Liver (tissue), 9 donors: ENCODE measurements around the gene CYLD. TPM values are rescaled to one million over a fixed set of nuclear protein-coding genes. Genes with fewer than 3 reads are reported as not detected.

Source experiments
- DNase-seq: peaks from one replicate; pipeline ENCODE4 v3.0.0-alpha.2; 2017; ENCODE audit warnings: low spot score
- H3K27ac ChIP-seq, 2 donors: one replicate each; pipeline ENCODE4 v1.7.0; 2013; ENCODE audit warnings: inconsistent platforms in 2 of 2, low read length in 2 of 2, control low read depth in 1 of 2, low read depth in 1 of 2, mild to moderate bottlenecking in 1 of 2
- H3K27me3 ChIP-seq, 4 donors: one replicate each; pipeline versions ENCODE4 v1.6.1 to v1.7.0; 2013; ENCODE audit warnings: low read length in 3 of 4, inconsistent platforms in 1 of 4, mild to moderate bottlenecking in 1 of 4, moderate library complexity in 1 of 4; ENCODE audit not compliant: control insufficient read depth in 4 of 4, insufficient read depth in 4 of 4
- H3K36me3 ChIP-seq, 4 donors: one replicate each; pipeline versions ENCODE4 v1.6.1 to v1.7.0; 2013; ENCODE audit warnings: low read length in 3 of 4, mild to moderate bottlenecking in 3 of 4, low read depth in 1 of 4, moderate library complexity in 1 of 4; ENCODE audit not compliant: control insufficient read depth in 4 of 4, insufficient read depth in 3 of 4
- H3K4me1 ChIP-seq, 4 donors: one replicate each; pipeline versions ENCODE4 v1.6.1 to v1.7.0; 2013; ENCODE audit warnings: low read length in 3 of 4, mild to moderate bottlenecking in 3 of 4, moderate library complexity in 1 of 4; ENCODE audit not compliant: control insufficient read depth in 4 of 4, insufficient read depth in 4 of 4
- H3K4me3 ChIP-seq, 3 donors: one replicate each; pipeline versions ENCODE4 v1.6.1 to v1.7.0; 2013; ENCODE audit warnings: low read length in 3 of 3, control low read depth in 1 of 3, low read depth in 1 of 3, mild to moderate bottlenecking in 1 of 3
- H3K9ac ChIP-seq, 2 donors: one replicate each; pipeline ENCODE4 v1.7.0; 2013; ENCODE audit warnings: low read length in 2 of 2, mild to moderate bottlenecking in 2 of 2, moderate library complexity in 2 of 2, control low read depth in 1 of 2, low read depth in 1 of 2
- H3K9me3 ChIP-seq, 4 donors: one replicate each; pipeline versions ENCODE4 v1.6.1 to v1.7.0; 2013; ENCODE audit warnings: low read length in 3 of 4; ENCODE audit not compliant: control insufficient read depth in 4 of 4
- EGR1 ChIP-seq, 2 donors: IDR thresholded peaks; 2 replicates each; pipeline ENCODE4 v1.6.1; 2016 to 2018; ENCODE audit warnings: antibody characterized with exemption in 2 of 2, low read depth in 2 of 2
- FOXA1 ChIP-seq: IDR thresholded peaks from 2 replicates; pipeline ENCODE4 v1.6.1; 2016; ENCODE audit warnings: antibody characterized with exemption
- GABPA ChIP-seq, 2 donors: IDR thresholded peaks in 1 of 2; conservative IDR thresholded peaks in 1 of 2; 2 replicates each; pipeline ENCODE4 v1.6.1; 2016; ENCODE audit warnings: antibody characterized with exemption in 2 of 2, mild to moderate bottlenecking in 1 of 2, moderate library complexity in 1 of 2
- HNF4A ChIP-seq, 2 donors: conservative IDR thresholded peaks; 2 replicates each; pipeline ENCODE4 v1.6.1; 2016; ENCODE audit warnings: antibody characterized with exemption in 2 of 2, mild to moderate bottlenecking in 2 of 2
- HNF4G ChIP-seq: IDR thresholded peaks from 2 replicates; pipeline ENCODE4 v1.6.1; 2016; ENCODE audit warnings: antibody characterized with exemption
- JUND ChIP-seq, 2 donors: IDR thresholded peaks; 2 replicates each; pipeline ENCODE4 v1.6.1; 2016; ENCODE audit warnings: antibody characterized with exemption in 2 of 2
- MAX ChIP-seq: IDR thresholded peaks from 2 replicates; pipeline ENCODE4 v1.6.1; 2016; ENCODE audit warnings: antibody characterized with exemption
- NR2F2 ChIP-seq: IDR thresholded peaks from 2 replicates; pipeline ENCODE4 v1.6.1; 2016; ENCODE audit warnings: antibody characterized with exemption
- RAD21 ChIP-seq, 2 donors: IDR thresholded peaks; 2 replicates each; pipeline ENCODE4 v1.6.1; 2016; ENCODE audit warnings: antibody characterized with exemption in 2 of 2, mild to moderate bottlenecking in 2 of 2
- REST ChIP-seq: IDR thresholded peaks from 2 replicates; pipeline ENCODE4 v1.6.1; 2016; ENCODE audit warnings: antibody characterized with exemption, mild to moderate bottlenecking
- RXRA ChIP-seq, 2 donors: IDR thresholded peaks; 2 replicates each; pipeline ENCODE4 v1.6.1; 2017 to 2018; ENCODE audit warnings: antibody characterized with exemption in 2 of 2, mild to moderate bottlenecking in 1 of 2
- SP1 ChIP-seq: IDR thresholded peaks from 2 replicates; pipeline ENCODE4 v1.6.1; 2018; ENCODE audit warnings: antibody characterized with exemption, mild to moderate bottlenecking
- TAF1 ChIP-seq: conservative IDR thresholded peaks from 2 replicates; pipeline ENCODE4 v1.6.1; 2016; ENCODE audit warnings: antibody characterized with exemption, mild to moderate bottlenecking
- YY1 ChIP-seq: IDR thresholded peaks from 2 replicates; pipeline ENCODE4 v1.6.1; 2016; ENCODE audit warnings: antibody characterized with exemption, mild to moderate bottlenecking
- ZBTB33 ChIP-seq: IDR thresholded peaks from 2 replicates; pipeline ENCODE4 v1.6.1; 2016; ENCODE audit warnings: antibody characterized with exemption
- WGBS: extraction: QIAGEN DNeasy Blood & Tissue Kit; methylation state at CpG from one replicate; pipeline ENCODE4 v1.1.7; 2013; 5-methylcytosine and 5-hydroxymethylcytosine counted together
- polyA plus RNA-seq, 2 donors: library from polyadenylated mRNA; stranded (reverse) in 1 of 2; unstranded in 1 of 2; fragments of 200-250 nt in 1 of 2; fragments of >200 nt in 1 of 2; fragmentation: Nextera tagmentation in 1 of 2; extraction: Ambion mirVana in 1 of 2; gene quantifications; one replicate each; pipeline versions ENCODE4 v1.2.1 to v1.2.3, GENCODE V29; 2013 to 2015
- total RNA-seq, 2 donors: library from RNA; depleted of rRNA; stranded (reverse); fragments of >200 nt; gene quantifications; one replicate each; pipeline ENCODE4 v1.2.3, GENCODE V29; 2014
- TF ChIP-seq, protein P1 (sequence below): IDR thresholded peaks from 2 replicates; pipeline ENCODE4 v1.6.1; 2016; ENCODE audit warnings: antibody characterized with exemption
- donor health status: healthy.
- donor health status: healthy.
- donor health status: healthy.
- donor health status: healthy.
- donor health status: healthy.

The CYLD gene
- total and polyA plus RNA-seq, 4 donors, result 8.2 to 42.7 (median 13.8) TPM

DNA sequence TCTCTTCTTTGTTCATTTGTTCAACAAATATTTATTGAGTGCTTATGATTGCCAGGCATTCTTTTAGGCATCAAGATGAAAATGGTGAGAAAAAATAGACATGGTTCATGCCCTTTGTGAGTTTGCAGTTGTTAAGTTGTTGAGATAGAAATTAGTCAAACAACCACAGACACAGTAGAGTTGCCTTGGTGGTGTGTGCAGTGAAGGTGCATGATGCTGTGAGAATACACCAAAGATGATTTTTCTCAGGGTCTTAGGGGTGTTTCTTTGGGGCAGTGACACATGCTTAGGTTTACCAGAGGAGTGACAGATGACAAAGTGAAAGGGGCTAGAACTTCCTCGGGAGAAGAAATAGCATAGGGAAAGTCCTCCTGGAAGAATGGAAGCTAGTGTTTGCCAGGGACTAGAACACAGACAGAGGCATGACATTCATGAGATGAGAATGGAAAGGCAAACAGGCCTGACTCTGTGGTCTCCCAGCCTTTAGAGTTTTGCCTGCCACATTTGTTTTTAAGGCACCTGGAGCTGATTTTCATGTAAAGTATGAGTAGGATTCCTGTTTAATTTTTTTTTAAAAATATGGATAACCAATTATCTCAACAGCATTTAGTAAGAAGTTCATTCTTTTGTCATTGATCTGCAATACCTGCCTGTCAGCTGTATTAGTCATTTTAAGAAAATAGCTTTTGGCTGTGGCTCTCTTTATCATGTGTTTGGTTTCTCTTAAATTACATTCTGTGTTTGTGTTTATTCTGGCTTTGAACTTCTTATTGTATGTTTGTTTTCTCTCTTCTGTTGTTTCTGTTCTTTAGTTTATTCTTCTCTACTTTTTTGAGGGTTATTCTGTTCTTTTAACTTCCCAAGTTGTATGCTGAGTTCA lies 36.6 kb downstream of the CYLD start:
- H3K36me3 ChIP-seq, result peaks cover 2 to 32% (median 22%) of the 10 kb centered on the region in 4 donors
- DNase-seq, result no peak
- no peak overlapping the region for H3K4me3 ChIP-seq
- TF ChIP-seq, protein P1, sequence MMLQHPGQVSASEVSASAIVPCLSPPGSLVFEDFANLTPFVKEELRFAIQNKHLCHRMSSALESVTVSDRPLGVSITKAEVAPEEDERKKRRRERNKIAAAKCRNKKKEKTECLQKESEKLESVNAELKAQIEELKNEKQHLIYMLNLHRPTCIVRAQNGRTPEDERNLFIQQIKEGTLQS, result no peak
- no peak for TF ChIP-seq YY1
- TF ChIP-seq HNF4A (conservative IDR thresholded peaks at IDR 0.05), result no peak
- TF ChIP-seq EGR1 (IDR thresholded peaks at IDR 0.05; ENCODE audit: low read depth in 2 of 2), result no peak
- no peak for TF ChIP-seq NR2F2
- H3K9ac ChIP-seq, result no peak overlapping the region
- H3K9me3 ChIP-seq, result no peaks in the 10 kb centered on the region
- peaks cover 0 to 1% (median 0%) of the 10 kb centered on the region in 4 donors for H3K4me1 ChIP-seq
- H3K27ac ChIP-seq, result no peak overlapping the region
- 67% methylated on average over 1 of the region's 1 CpG for WGBS
- no peaks in the 10 kb centered on the region for H3K27me3 ChIP-seq

GRCh38 chr16:50781043-50781442 lies 39.2 kb downstream of the CYLD start:
- 93% methylated on average over 7 of the region's 7 CpGs for WGBS
- no peaks in the 10 kb centered on the region for H3K9me3 ChIP-seq
- no peaks in the 10 kb centered on the region for H3K4me1 ChIP-seq
- no peaks in the 10 kb centered on the region for H3K27me3 ChIP-seq
- no peak overlapping the region for H3K27ac ChIP-seq
- no peak overlapping the region for H3K4me3 ChIP-seq
- H3K9ac ChIP-seq, result no peak overlapping the region
- TF ChIP-seq RAD21 (IDR thresholded peaks at IDR 0.05), result no peak
- TF ChIP-seq YY1, result no peak
- no peak for TF ChIP-seq RXRA (IDR thresholded peaks at IDR 0.05)
- TF ChIP-seq, protein P1, result no peak
- no peak for TF ChIP-seq REST
- TF ChIP-seq MAX, result no peak
- TF ChIP-seq FOXA1, result no peak
- TF ChIP-seq HNF4A (conservative IDR thresholded peaks at IDR 0.05), result no peak
- TF ChIP-seq HNF4G, result no peak
- TF ChIP-seq ZBTB33, result no peak
- no peak for TF ChIP-seq JUND (IDR thresholded peaks at IDR 0.05)
- no peak for TF ChIP-seq TAF1
- TF ChIP-seq GABPA (IDR thresholded peaks at IDR 0.05 in 1 of 2, conservative IDR thresholded peaks at IDR 0.05 in 1 of 2), result no peak
- TF ChIP-seq SP1, result no peak
- DNase-seq, result no peak
- peaks cover 3 to 47% (median 33%) of the 10 kb centered on the region in 4 donors for H3K36me3 ChIP-seq
